ENCODE results near the gene SUMF1. TPM values are rescaled to one million over a fixed set of nuclear protein-coding genes. Genes with fewer than 3 reads are reported as not detected.

The SUMF1 gene
- total and polyA plus RNA-seq, 5 donors: 7.8 to 14.4 (median 10.9) TPM

DNA sequence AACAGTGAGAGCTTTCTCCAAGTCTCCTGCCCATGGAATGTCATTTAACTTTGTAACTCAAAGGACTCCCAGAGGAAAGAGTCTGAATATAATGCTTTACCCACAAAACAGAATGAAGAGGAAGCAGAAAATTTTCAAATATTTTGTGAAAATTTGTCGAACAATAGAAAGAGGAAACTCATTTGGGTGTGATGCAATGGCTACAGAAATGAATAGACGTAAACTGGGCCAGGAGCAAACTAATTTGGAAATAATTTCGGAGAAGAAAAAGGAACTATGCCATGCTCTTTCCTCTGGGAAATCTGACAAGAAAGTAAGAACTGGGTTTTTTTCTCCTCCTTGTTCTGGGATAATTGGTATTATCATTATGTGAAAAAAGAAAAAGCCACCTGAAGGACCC lies 11.2 kb upstream of the SUMF1 start:
- no peaks in the 10 kb centered on the region for H3K9me3 ChIP-seq (ENCODE audit: control insufficient read depth, low read length)
- ATAC-seq (no peak), DNase-seq (no peak)
- no peak overlapping the region for H3K4me3 ChIP-seq (ENCODE audit: low read length)
- H3K27ac ChIP-seq (ENCODE audit: low read length): no peak overlapping the region
- 55% methylated on average over 3 of the region's 3 CpGs for WGBS
- intact Hi-C loops (cut with DNase I): no loop called here
- peaks cover 2% of the 10 kb centered on the region for H3K4me1 ChIP-seq (ENCODE audit: control insufficient read depth, insufficient read depth, low read length)
- H3K27me3 ChIP-seq (ENCODE audit: control insufficient read depth, insufficient read depth): no peaks in the 10 kb centered on the region

DNA sequence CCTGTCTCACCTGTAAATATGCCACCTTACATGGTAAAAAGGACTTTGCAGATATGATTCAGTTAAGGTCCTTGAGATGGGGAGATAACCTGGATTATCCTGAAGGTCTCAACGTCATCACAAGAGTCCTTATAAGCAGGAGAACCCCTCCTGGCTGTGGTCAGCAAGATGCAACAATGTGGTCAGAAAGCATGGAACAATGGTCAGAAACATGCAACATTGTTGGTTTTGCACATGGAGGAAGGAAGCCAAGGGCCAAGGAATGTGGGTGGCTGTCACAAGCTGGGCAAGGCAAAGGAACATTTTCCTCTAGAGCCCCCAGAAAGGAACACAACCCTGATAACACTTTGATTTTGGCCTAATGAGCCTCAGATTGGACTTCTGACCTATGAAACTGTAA lies 9.4 kb upstream of the SUMF1 start:
- Histone ChIP-seq H3K27me3 (ENCODE audit: control insufficient read depth, insufficient read depth) (no peaks in the 10 kb centered on the region), H3K27ac (ENCODE audit: low read length) (no peak overlapping the region), H3K4me3 (ENCODE audit: low read length) (no peak overlapping the region), H3K9me3 (ENCODE audit: control insufficient read depth, low read length) (no peaks in the 10 kb centered on the region), H3K4me1 (ENCODE audit: control insufficient read depth, insufficient read depth, low read length) (peaks cover 2% of the 10 kb centered on the region)
- intact Hi-C loops (cut with DNase I): no loop called here
- WGBS: 43% methylated on average over 1 of the region's 1 CpG
- peak in 1 of 2 donors; percentile 45 for ATAC-seq
- no peak for DNase-seq

DNA sequence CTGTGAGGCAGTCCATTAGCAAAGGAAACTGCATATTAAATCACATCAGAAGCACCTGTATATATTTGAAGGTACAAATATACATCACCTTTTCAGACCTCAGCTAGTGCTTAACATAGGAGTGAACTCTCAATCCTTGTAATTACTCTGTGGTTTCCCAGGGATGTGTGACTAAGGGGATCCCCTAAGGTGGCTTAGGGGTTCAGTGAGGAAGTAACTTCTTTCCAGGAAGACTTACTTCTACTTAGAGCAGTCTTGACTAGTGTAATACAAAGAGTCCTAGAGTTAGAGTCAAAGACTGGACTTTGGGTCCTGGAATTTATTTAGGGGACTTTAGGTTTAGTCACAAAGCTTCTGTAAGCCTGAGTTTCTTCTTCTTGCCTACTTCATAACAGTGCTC lies 8.7 kb upstream of the SUMF1 start:
- no peak for ATAC-seq
- Histone ChIP-seq H3K27me3 (ENCODE audit: control insufficient read depth, insufficient read depth) (no peaks in the 10 kb centered on the region), H3K9me3 (ENCODE audit: control insufficient read depth, low read length) (no peaks in the 10 kb centered on the region), H3K4me3 (ENCODE audit: low read length) (no peak overlapping the region), H3K4me1 (ENCODE audit: control insufficient read depth, insufficient read depth, low read length) (peaks cover 2% of the 10 kb centered on the region), H3K27ac (ENCODE audit: low read length) (no peak overlapping the region)
- intact Hi-C loops (cut with DNase I): no loop called here
- no peak for DNase-seq

DNA sequence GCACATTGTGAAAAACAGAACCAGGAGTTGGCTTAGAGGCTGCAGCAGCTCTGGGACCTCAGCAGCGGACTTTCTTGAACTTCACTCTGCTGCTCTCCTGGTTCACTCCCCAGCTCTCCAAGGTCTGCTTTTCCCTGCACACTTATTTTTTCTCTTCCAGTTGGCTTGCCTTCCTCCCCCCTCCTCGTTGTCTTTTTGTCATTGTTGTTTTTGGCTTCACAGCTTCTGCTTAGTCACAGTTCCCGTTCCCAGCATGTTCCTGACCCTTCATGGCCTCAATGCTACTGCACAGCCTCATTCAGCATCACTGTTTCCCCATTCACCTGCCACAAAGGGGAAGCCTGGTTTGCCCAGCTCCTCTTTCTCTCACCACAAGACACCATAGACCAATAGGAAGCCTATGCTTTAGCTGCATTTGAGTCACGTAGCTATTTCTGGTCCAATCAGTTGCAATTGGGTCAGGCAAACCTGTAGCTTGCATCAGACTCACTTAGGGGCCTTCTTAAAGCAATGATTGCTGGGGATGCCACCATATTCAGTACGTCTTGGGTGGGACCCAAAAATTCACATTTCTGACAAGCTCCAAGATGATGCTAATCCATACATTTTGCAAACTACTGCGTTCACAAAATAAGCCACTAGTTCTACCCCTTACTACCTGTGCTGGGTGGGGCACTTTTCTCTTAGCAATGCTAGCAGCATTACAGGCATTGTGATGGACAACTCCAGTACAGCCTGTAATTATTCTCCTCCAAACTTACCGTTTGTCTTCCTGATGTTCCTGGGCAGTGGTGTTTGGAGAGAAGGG lies 7.8 kb upstream of the SUMF1 start:
- H3K27ac ChIP-seq (ENCODE audit: low read length): peak overlapping the region; percentile 47
- no peaks in the 10 kb centered on the region for H3K27me3 ChIP-seq (ENCODE audit: control insufficient read depth, insufficient read depth)
- peak; percentile 92 to 95 for ATAC-seq
- H3K9me3 ChIP-seq (ENCODE audit: control insufficient read depth, low read length): no peaks in the 10 kb centered on the region
- DNase-seq: peak; percentile 33 to 60 (median 56)
- no peak overlapping the region for H3K4me3 ChIP-seq (ENCODE audit: low read length)
- intact Hi-C loops (cut with DNase I): no loop called here
- H3K4me1 ChIP-seq (ENCODE audit: control insufficient read depth, insufficient read depth, low read length): peaks cover 2% of the 10 kb centered on the region
- WGBS: 48% methylated on average over 7 of the region's 7 CpGs

DNA sequence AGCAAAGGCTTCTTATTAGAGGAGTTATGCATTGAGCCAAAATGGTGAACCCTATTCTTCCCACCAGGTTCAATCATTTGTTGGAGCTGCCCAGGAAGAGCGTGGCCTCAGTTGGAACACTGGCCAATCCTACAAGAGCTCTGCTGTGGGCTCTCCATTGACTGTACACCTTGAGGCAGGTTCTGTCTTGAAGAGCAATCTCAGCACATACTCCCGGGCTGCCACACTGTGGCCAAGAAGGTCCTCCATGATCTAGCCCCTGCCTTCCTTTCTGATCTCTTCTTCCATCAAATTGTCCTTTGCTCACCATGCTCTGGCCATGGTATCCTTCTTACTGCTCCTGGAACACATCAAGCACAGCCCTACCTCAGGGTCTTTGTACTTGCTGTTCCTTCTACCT lies 5.7 kb upstream of the SUMF1 start:
- H3K27me3 ChIP-seq (ENCODE audit: control insufficient read depth, insufficient read depth): no peaks in the 10 kb centered on the region
- no peak overlapping the region for H3K4me3 ChIP-seq (ENCODE audit: low read length)
- H3K9me3 ChIP-seq (ENCODE audit: control insufficient read depth, low read length): no peaks in the 10 kb centered on the region
- 94% methylated on average over 2 of the region's 2 CpGs for WGBS
- no peak for DNase-seq
- intact Hi-C loops (cut with DNase I): no loop called here
- H3K4me1 ChIP-seq (ENCODE audit: control insufficient read depth, insufficient read depth, low read length): peaks cover 2% of the 10 kb centered on the region
- H3K27ac ChIP-seq (ENCODE audit: low read length): no peak overlapping the region
- no peak for ATAC-seq

DNA sequence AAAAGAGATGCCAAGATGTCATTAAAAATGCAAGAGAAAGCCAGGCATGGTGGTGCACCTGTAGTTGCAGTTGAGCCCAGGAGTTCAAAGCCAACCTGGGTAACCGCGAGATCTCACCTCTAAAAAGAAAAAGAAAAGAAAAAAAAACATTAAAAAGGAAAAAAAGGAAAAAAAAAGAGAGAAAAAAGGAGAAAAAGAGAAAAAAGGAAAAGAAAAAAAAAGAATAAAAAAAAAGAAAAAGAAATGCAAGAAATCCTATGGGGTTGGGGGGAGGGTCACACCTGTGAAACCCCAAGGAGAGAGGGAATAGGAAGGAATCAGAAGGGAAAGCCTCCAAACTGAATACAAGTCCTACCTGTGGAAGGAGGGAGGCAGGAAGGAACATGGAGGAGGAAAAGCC lies 5.2 kb upstream of the SUMF1 start:
- peaks cover 2% of the 10 kb centered on the region for H3K4me1 ChIP-seq (ENCODE audit: control insufficient read depth, insufficient read depth, low read length)
- no peak overlapping the region for H3K4me3 ChIP-seq (ENCODE audit: low read length)
- ATAC-seq (no peak), DNase-seq (no peak)
- intact Hi-C loops (cut with DNase I): no loop called here
- no peaks in the 10 kb centered on the region for H3K27me3 ChIP-seq (ENCODE audit: control insufficient read depth, insufficient read depth)
- no peaks in the 10 kb centered on the region for H3K9me3 ChIP-seq (ENCODE audit: control insufficient read depth, low read length)
- WGBS: 95% methylated on average over 2 of the region's 2 CpGs
- H3K27ac ChIP-seq (ENCODE audit: low read length): no peak overlapping the region

DNA sequence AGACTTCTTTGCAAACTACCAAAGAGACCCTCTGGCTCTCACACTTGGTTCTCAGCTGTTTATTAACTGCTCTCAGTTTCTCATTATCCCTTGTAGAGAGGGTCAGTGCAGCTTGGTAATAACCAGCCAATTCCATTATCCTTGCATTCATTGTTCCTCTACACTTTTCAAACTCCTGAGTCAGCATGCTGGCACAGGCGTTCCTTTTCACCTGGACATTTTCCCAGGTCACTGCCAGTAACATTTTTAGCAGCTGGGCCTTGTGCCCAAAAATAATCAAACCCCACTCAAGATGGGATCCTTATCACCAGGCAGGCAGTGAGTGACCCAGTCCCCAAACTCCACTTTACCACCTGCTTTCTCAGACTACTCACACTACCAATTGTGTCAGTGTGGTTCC lies 4.8 kb upstream of the SUMF1 start:
- no peak for ATAC-seq
- no peak for DNase-seq
- WGBS: 39% methylated on average over 1 of the region's 1 CpG
- H3K27me3 ChIP-seq (ENCODE audit: control insufficient read depth, insufficient read depth): no peaks in the 10 kb centered on the region
- no peaks in the 10 kb centered on the region for H3K9me3 ChIP-seq (ENCODE audit: control insufficient read depth, low read length)
- intact Hi-C loops (cut with DNase I): no loop called here
- H3K27ac ChIP-seq (ENCODE audit: low read length): no peak overlapping the region
- H3K4me1 ChIP-seq (ENCODE audit: control insufficient read depth, insufficient read depth, low read length): peaks cover 2% of the 10 kb centered on the region
- no peak overlapping the region for H3K4me3 ChIP-seq (ENCODE audit: low read length)

DNA sequence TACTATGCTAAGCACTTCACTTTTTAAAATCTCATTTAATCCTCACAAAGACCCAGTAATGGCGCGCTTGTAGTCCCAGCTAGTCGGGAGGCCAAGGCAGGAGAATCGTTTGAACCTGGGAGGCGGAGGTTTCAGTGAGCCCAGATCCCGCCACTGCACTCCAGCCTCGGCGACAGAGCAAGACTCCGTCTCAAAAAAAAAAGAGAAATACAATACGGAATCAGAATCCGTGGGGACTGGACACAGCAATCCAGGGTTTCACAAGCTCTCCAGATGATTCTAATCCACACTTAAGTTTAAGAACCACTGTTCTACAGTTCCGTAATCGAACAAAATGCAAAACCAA lies 426 bp upstream of the SUMF1 start:
- H3K27ac ChIP-seq (ENCODE audit: low read length): peak overlapping the region; percentile 36
- no peak for ATAC-seq
- no peaks in the 10 kb centered on the region for H3K9me3 ChIP-seq (ENCODE audit: control insufficient read depth, low read length)
- H3K4me1 ChIP-seq (ENCODE audit: control insufficient read depth, insufficient read depth, low read length): no peaks in the 10 kb centered on the region
- DNase-seq: no peak
- intact Hi-C loops (cut with DNase I): loop anchor here in 1 of 4 donors (10.0 kb wide), 1 partner anchor 113 kb away; no protein-coding TSS in a partner anchor
- WGBS: 65% methylated on average over 13 of the region's 13 CpGs
- H3K27me3 ChIP-seq (ENCODE audit: control insufficient read depth, insufficient read depth): no peaks in the 10 kb centered on the region
- H3K4me3 ChIP-seq (ENCODE audit: low read length): peak overlapping the region; percentile 68

DNA sequence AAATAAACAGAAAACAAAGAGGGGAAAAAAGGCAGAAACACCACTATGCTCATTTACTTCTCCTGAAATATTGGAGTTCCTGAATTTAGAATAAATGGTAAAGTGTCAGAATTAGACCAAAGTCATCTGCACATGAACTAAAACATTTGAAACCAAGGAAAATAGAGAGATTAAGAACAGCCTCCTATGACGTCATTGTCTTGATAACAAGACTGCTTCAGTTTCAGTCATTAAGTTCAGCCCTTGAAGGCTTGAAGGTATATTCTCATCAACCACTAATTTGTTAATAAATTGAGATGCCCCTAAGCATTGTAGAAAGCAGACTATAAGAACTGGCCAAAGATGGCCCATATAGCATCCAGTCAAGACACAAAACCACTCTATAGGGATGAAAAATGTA lies 2.5 kb downstream of the SUMF1 start:
- WGBS: 55% methylated on average over 1 of the region's 1 CpG
- H3K9me3 ChIP-seq (ENCODE audit: control insufficient read depth, low read length): no peaks in the 10 kb centered on the region
- H3K27ac ChIP-seq (ENCODE audit: low read length): no peak overlapping the region
- H3K4me1 ChIP-seq (ENCODE audit: control insufficient read depth, insufficient read depth, low read length): peaks cover 2% of the 10 kb centered on the region
- no peak overlapping the region for H3K4me3 ChIP-seq (ENCODE audit: low read length)
- DNase-seq: no peak
- intact Hi-C loops (cut with DNase I): loop anchor here in 1 of 4 donors (10.0 kb wide), 1 partner anchor 110 kb away; no protein-coding TSS in a partner anchor
- ATAC-seq: no peak
- no peaks in the 10 kb centered on the region for H3K27me3 ChIP-seq (ENCODE audit: control insufficient read depth, insufficient read depth)

DNA sequence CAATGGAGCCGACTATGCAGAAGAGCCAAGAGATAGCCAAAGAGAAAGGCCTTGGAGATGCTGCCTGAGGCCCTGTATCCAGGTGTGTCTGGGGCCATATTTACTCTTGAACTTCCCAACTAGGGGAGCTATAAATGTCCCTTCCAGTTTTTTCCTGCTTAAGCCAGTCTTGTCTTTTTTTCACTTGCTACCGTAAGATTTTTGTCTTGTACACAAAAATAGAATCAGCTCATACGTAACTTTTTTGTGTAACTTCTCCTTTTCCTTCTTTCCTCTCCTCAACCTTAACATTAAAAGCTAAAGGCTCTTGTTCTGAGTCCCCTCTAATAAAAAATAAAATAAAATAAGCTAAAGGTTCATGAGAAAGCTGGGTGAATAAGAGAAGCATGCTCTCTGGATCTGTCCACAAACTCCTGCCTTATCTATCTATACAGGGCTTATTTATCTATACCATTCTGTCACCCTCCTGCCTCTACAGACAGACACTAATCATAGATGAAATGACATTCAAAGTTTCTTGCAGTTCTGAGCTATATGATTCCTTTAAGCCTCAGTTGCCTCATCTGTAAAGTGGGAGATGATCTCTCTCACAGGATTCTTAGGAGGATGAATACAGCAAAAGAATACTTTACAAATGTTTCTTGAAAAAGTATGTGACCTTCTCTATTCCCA lies 4.6 kb downstream of the SUMF1 start:
- Histone ChIP-seq H3K27ac (ENCODE audit: low read length) (no peak overlapping the region), H3K9me3 (ENCODE audit: control insufficient read depth, low read length) (no peaks in the 10 kb centered on the region), H3K27me3 (ENCODE audit: control insufficient read depth, insufficient read depth) (no peaks in the 10 kb centered on the region), H3K4me1 (ENCODE audit: control insufficient read depth, insufficient read depth, low read length) (peaks cover 2% of the 10 kb centered on the region), H3K4me3 (ENCODE audit: low read length) (no peak overlapping the region)
- DNase-seq (no peak), ATAC-seq (no peak)
- WGBS: 85% methylated on average over 3 of the region's 3 CpGs
- intact Hi-C loops (cut with DNase I): loop anchor here in 1 of 4 donors (10.0 kb wide), 1 partner anchor 108 kb away; no protein-coding TSS in a partner anchor

DNA sequence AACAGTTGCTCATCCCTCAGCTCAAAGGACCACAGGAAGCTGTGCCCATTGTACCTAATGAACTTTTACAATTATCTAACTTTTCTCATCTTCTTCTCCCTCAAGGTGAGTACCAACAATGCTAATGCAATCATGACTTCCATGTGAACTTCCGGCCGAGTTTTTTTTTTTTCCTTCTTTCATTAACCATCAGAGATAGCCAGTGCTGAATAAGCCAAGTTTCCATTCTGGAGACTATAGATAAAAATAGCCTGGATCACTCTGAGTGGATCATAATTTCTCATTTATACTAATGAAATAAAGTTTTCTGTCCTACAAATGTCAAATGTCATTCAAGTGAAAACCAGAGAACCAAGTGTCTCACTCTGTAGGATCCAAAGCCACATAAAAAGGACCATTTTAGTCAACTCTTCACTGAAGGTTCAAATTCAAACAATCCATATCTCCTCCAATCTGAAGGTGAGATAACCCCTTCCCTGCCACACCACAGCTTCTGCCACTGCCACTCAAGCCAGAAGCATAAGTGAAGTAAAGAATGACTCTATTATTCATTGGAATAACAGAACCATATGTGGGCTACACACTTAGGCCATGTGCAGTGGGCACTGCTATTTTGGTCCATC lies 5.5 kb downstream of the SUMF1 start:
- peaks cover 2% of the 10 kb centered on the region for H3K4me1 ChIP-seq (ENCODE audit: control insufficient read depth, insufficient read depth, low read length)
- H3K9me3 ChIP-seq (ENCODE audit: control insufficient read depth, low read length): no peaks in the 10 kb centered on the region
- no peak overlapping the region for H3K27ac ChIP-seq (ENCODE audit: low read length)
- no peak for DNase-seq
- intact Hi-C loops (cut with DNase I): loop anchor here in 1 of 4 donors (10.0 kb wide), 1 partner anchor 107 kb away; no protein-coding TSS in a partner anchor
- WGBS: 30% methylated on average over 2 of the region's 2 CpGs
- no peak overlapping the region for H3K4me3 ChIP-seq (ENCODE audit: low read length)
- no peak for ATAC-seq
- no peaks in the 10 kb centered on the region for H3K27me3 ChIP-seq (ENCODE audit: control insufficient read depth, insufficient read depth)
